Fibroblast of pulmonary artery (primary cell): ENCODE data around the gene RPS4Y1.
A peak's percentile ranks its signal among the peaks of the same experiment; 100 is the strongest.
"Not testable (repeated sequence)": the region's sequence is repeated elsewhere in the genome, so short reads cannot be mapped to it uniquely, and the experiment has no call there.

ENCODE experiments used
- DNase-seq: peaks from one replicate; pipeline ENCODE4 v3.0.0-alpha.2; 2010; ENCODE audit warnings: low read depth
- H3K4me3 ChIP-seq: replicated peaks from 2 replicates; pipeline ENCODE4 v1.5.1; 2011; ENCODE audit warnings: low read depth, mild to moderate bottlenecking, control low read depth, low read length, moderate library complexity
- CTCF ChIP-seq: IDR thresholded peaks from 2 replicates; pipeline ENCODE4 v1.5.1; 2011; ENCODE audit warnings: mild to moderate bottlenecking, control low read depth, low read length, inconsistent platforms; ENCODE audit errors: missing control alignments

RPS4Y1 gene

GRCh38 chrY:2841471-2841893, at the start of gene RPS4Y1:
Gene RPS4Y1 (plus strand): TSS chrY:2841602. CDS start chrY:2841625, 23 bp downstream.
- TF ChIP-seq CTCF: no peak
- peak within 1 kb of the TSS; percentile 85 for H3K4me3 ChIP-seq
- peak; percentile 87 for DNase-seq

GRCh38 chrY:2796977-2797523, 44.4 kb upstream of the RPS4Y1 start:
- H3K4me3 ChIP-seq: no peak overlapping the region
- no peak for DNase-seq
- no peak for TF ChIP-seq CTCF

- no peak overlapping the region for H3K4me3 ChIP-seq
- no peak for DNase-seq
- TF ChIP-seq CTCF: no peak
Measured at GRCh38 chrY:2797991-2798390, 43.4 kb upstream of the RPS4Y1 start.

- DNase-seq: peak; percentile 52
- TF ChIP-seq CTCF: peak; percentile 49
Measured at GRCh38 chrY:2800246-2800645, 41.2 kb upstream of the RPS4Y1 start.

GRCh38 chrY:2817146-2817896, 24.1 kb upstream of the RPS4Y1 start:
- not testable (repeated sequence) for DNase-seq, H3K4me3 ChIP-seq

More at GRCh38 chrY:2800246-2800645, 41.2 kb upstream of the RPS4Y1 start:
- H3K4me3 ChIP-seq: no peak overlapping the region

GRCh38 chrY:2824471-2824870, 16.9 kb upstream of the RPS4Y1 start:
- no peak overlapping the region for H3K4me3 ChIP-seq
- DNase-seq: no peak
- TF ChIP-seq CTCF: no peak

GRCh38 chrY:2828497-2828896, 12.9 kb upstream of the RPS4Y1 start:
- TF ChIP-seq CTCF: no peak
- no peak overlapping the region for H3K4me3 ChIP-seq
- DNase-seq: no peak
